HG03175 (cell line): ENCODE data around the gene ATAD3C.
"Not testable (repeated sequence)": the region's sequence is repeated elsewhere in the genome, so short reads cannot be mapped to it uniquely, and the experiment has no call there.

ENCODE experiments used
- ATAC-seq: cut with Tn5 transposase; IDR thresholded peaks from one replicate; pipeline ENCODE4 v1.9.1; 2021; ENCODE audit warnings: mild to moderate bottlenecking, moderate library complexity; ENCODE audit not compliant: unreplicated experiment

Gene ATAD3C

DNA sequence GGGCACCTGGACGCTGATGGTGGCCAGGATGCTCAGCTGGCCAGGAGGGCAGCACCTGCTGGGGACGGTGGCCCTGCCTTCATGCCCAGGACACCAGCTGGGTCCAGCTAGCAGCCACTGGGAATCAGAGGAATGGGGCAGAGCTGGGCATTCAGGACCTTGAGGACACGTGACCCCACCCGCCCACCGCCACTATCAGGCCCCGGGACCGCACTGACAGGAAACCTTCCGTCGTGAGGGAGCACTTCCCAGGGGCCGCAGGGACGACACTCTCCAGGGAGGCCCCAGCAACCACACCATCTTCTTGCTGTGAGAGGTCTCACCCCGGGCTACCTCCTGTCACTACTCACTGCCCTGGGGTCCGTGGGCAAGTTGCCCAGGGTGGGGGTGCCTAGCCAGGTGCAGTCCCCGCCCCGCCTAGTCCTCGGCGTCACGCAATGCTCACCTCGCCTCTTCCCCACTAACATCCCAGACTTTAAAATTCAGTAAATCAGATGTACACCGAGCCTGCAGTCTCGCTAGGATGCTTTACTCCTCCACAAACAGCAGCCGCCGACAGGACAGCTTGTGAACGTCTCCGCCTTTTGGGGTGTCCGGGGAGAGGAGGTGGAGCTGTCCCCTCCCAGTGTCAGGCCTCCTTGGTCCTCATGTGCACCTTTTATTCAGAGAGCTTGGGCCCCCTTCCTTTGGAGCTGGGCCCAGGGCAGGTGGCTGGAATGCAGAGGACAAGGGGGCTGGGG, 9.1 kb upstream of the ATAD3C start:
- ATAC-seq, result no peak

DNA sequence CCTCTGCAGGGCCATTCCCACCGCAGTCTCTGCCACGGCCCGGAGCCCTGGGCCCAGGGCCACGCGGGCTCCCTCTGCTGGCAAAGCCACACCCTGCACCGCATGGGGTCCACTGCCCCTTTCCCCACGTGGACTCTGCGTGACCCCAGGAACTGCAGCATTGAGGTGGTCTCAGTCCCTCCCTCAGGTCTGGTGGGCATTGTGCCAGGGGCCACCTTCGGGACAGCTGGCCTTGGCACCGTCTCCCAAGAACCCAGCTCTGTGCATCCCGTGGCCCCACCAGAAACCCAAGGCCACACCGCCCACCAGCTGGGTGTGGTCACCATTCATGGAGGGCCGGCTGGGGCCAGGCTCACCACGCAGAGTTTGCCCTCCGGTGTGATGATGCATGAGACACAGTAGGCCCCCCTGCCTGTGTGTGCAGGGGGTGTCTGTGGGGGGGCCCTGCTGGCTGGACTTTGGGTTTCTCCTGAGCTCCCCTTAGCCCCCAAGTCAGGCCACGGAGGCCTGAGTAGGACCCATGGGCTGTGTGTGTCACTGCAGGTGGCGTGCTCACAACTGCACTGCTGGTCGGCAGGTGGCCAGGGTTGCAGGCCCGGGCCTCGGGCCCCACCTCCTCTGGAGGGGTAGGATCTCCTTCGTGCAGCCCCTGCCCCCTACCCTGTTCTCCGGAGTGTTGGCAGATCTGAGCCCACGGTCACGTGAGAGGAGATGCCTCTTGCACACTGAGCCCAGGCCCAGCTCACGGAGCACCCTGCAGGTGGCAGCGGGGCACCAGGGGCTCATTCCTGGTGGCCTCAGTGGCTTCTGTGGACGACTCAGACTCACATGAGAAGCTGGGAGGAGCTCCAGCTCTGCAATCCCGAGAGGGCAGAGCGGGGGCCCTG, 8.2 kb upstream of the ATAD3C start:
- ATAC-seq, result no peak

DNA sequence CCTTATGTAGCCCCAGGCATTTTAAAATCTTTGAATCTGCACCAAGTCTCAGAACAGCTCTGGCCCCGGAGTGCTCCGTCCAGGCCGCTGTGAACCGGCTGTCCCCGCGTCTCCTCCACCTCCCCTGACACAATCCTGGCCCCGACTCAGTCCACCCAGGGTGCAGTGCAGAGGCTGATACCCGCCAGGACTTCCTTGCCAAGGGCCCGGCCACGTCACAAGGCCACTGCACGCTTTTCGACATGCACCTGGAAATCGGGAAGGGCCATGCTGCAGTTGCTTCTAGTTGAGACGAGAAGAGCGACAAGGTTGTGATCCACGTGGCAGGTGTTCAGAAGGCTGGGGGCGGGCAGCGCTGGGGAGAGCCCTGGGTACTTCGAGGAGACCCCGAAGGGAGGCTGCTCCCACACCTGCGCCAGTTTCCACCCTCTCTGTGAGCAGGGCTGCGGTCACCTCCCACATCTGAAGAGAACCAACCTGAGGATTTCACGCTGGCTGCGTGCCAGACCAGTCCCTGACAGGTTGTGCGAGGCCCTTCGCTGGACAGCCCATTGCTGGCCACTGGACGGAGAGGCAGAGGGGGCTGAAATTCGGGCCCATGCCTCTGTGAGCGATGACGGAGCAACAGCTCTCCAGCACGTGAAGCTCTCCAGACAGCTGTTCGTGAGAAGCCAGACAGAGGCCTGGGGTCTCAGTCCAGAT, 7.3 kb upstream of the ATAD3C start:
- no peak for ATAC-seq

DNA sequence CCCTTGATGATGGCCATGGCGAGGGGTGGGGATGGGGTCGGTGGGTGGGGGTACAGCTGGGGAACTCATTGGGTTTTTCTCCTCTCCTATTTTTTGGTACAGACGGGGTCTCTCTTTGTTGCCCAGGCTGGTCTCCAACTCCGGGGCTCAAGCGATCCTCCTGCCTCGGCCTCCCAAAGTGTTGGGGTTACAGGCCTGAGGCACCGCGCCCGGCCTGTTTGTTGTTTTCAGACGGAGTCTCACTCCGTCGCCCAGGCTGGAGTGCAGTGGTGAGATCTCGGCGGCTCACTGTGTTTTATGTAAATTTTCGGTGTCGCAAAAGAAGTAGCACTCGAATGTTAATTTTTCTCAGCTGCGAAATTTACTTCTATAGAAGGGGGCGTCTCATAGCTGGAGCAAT, 2.9 kb upstream of the ATAD3C start:
- ATAC-seq, result not testable (repeated sequence)

DNA sequence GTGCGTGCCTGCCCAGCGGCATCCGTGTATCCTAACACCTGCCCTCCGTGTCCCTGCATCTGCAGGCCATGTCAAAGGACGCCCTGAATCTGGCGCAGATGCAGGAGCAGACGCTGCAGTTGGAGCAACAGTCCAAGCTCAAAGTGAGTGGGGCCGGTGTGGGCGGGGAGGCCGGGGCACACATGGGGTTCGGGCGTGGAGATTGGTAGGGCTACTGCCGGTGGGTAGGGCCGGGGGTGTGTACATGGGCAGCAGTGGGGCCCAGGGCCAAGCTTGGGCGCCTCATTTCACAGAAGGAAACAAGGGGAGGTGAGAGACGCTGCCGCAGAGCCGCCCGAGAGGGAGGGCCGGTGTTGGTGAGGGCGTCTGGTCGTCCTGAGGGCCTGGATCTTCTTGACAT, 1.1 kb downstream of the ATAD3C start:
- not testable (repeated sequence) for ATAC-seq

DNA sequence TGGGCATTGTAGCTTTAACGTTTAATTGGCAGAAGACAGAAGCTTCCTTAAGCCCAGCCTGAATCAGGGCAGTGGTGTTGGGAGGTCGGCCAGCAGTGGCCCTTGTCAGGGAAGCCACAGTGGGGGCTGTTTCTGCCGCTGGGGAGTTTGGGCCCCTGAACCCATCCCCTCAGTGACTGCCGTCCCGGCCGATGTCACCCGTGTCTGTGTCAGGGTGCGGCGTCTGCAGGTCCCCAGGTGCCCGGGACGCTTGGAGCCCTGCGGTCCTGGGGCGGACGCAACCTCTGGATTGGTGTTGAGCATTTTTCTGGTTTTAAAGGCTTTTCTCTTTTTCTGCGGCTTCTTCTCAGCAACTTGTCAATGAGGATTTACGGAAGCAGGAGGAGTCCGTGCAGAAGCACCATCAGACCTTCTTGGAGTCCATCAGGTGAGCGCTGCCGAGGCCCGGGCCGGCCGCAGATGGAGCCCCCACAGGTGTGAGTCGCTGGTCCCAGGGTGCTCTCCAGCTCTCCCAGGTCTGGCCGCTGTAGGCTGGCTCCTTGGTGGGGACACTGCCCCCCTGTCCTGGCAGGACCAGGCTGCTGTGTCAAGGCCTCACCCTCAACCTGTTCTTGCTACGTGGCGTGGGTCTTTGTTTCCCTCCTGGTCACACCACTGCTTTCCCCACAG, 2.3 kb downstream of the ATAD3C start:
- ATAC-seq, result no peak

DNA sequence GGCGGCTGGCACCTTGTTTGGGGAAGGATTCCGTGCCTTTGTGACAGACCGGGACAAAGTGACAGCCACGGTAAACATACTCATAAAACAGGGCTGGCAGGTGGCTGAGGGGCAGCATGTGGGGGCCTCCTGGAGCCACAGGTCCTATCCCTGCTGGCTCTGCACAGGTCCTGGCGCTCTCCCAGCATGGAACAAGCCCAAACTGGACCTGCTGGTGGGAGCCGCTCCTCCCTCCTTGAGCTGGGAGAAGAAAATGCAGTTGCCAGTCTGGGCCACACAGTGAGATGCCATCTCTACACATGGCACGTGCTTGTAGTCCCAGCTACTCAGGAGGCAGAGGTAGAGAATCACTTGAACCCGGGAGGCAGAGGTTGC, 2.9 kb downstream of the ATAD3C start:
- not testable (repeated sequence) for ATAC-seq

DNA sequence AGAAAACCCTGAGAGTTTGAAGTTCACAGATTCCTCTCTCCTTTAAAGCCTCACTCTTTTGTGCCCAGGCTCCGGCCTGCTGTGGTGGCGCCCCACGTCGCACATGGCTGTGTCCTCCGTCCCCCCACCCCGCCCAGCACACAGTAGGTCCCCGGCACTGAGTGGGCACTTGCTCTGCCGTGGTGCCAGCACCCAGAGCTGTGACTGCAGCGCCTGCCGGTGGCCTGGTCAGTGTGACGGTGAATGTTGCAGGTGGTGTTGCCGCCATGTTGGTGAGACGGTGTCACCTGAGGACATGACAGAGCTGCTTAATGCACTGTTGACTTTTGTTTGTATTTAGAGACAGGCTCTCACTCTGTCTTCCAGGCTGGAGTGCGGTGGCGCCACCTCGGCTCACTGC, 3.4 kb downstream of the ATAD3C start:
- ATAC-seq, result no peak

DNA sequence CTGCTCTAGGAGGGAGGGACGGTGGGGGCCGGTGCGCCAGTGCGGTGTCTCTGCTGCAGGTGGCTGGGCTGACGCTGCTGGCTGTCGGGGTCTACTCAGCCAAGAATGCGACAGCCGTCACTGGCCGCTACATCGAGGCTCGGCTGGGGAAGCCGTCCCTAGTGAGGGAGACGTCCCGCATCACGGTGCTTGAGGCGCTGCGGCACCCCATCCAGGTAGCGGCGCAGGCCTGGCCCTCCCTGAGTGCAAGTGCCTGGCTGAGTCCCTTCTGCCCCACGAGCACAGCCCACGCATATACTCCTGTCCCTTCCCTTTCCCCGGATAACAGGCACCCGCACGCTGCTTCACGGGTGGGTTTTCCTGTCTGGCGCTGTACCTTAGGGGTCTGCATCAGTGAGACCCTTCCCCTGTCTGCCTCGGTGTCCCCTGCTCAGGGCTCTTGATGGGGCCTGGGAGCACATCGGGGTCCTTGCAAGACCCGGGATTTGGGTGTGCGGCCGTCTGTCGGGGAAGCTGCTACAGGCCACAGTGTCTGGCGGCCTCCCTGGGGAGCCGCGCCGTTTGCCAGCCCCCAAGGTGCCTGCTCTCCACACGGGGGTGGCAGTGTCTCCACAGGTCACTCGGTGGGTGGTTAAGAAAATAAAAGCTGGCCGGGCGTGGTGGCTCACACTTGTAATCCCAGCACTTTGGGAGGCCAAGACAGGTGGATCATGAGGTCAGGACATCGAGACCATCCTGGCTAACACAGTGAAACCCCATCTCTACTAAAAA, 5.0 kb downstream of the ATAD3C start:
- ATAC-seq, result not testable (repeated sequence)

DNA sequence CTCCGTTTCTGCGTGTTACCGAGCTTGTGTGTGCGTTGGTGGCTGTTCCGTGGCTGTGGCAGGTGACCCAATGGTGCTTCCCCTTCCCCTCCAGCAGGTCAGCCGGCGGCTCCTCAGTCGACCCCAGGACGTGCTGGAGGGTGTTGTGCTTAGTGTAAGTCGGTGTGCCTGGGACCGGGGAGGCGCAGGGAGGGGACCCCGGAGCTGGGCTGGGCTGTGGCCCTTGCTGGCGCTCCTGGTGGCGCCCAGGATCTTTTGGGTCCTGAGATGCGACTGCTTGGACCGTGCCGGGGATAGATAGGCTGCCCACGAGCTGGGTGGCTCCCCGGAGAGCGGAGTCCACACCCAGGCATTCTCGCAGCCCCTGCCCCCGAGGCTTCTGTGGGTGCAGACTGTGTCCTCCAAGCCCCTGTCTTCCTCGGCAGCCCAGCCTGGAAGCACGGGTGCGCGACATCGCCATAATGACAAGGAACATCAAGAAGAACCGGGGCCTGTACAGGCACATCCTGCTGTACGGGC, 5.9 kb downstream of the ATAD3C start:
- no peak for ATAC-seq

DNA sequence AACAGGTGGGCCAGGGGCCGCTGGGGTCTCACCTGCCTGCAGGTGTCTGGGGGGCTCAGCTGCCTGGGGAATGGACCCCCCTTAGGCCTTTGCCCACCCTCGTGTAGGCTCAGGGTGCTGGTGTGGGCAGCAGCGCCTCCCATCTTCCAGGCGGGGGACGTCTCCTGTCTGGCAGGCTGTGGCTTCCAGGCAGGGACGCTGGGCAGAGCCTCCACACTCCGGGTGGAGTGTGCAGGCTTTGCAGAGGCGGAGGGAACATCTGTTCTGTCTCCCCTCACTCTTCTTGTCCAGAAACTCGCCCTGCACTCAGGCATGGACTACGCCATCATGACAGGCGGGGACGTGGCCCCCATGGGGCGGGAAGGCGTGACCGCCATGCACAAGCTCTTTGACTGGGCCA, 6.4 kb downstream of the ATAD3C start:
- ATAC-seq, result not testable (repeated sequence)

DNA sequence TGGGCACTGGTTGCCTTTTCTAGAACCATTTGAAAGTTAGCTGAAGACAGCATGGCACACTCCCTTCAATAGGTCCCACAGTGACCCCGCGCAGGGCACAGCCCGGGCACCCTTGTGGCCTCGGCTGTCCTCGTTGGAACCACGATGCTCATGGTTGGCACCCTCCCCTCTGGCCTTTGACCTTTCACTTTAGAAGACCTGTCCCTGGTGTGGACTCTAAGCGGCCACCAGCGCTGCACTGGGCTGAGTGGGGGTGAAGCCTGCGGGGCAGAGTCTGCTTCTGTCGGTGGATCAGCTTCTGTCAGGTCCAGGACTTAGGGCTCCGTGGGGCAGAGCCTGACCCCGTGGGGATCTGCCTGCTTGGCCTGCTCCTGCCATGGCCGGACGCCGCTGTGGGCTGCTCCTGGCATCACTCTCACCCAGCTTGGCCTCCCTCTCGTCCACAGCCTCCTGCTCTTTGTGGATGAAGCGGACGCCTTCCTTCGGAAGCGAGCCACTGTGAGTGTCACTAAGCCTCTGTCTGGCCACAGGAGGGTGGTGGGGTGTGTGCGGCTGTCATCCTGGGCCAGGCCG, 7.3 kb downstream of the ATAD3C start:
- ATAC-seq, result not testable (repeated sequence)

DNA sequence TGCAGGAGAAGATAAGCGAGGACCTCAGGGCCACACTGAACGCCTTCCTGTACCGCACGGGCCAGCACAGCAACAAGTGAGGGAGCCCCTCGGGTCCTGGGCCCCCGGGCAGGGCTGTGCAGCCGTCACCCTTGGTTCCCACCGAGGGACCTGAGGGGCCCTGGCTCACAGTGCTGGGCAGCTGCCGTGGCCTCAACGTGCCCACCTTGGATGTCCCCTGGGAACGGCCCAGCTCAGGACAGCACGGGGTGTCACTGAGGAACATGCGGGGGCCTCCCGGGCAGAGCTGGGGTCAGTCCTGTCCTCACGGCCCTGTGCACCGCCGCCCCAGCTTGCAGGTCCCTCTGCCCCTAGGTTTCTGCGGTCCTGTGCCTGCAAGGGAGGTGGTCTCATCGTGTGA, 9.7 kb downstream of the ATAD3C start:
- not testable (repeated sequence) for ATAC-seq

DNA sequence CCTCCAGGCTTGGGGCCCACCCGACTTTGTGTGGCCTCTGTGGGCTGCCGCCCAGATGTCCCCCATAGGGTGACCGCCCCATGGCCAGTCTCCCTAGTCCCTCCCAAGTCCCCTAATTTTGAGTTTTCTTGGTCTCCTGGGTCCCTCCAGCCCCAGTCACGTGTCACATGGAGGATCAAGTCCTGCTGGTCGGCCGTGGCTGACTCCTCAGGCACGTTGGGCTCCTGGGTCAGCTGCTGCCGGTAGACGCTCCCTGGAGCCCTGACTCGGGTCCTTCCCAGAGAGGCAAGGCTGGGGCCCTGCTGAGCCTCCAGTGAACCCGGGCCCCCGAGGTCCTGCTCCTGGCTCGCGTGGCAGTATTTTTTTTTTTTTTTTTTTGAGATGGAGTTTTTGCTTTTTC, 10.2 kb downstream of the ATAD3C start:
- not testable (repeated sequence) for ATAC-seq

DNA sequence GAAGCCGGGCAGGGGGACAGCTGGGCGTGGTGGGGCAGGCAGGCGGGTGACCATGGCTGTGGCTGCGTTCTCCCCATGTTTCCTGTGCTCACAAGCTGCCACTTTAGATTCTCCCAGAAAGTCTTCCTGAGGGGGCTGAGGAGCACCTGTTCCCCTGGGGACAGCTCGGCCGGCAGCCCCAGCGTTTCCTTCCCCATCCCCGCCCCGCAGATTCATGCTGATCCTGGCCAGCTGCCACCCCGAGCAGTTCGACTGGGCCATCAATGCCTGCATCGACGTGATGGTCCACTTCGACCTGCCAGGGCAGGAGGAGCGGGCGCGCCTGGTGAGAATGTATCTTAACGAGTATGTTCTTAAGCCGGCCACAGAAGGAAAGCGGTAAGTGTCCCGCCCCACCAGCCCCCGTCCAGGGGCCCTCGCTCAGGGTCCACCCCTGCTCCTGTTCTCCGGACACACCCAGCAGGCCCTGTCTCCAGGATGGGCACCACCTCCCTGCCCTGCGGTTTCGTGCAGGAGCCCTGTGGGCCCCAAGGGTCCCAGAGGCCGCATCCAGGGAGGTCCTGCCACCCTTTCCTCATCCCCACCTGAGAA, 11.1 kb downstream of the ATAD3C start:
- no peak for ATAC-seq

DNA sequence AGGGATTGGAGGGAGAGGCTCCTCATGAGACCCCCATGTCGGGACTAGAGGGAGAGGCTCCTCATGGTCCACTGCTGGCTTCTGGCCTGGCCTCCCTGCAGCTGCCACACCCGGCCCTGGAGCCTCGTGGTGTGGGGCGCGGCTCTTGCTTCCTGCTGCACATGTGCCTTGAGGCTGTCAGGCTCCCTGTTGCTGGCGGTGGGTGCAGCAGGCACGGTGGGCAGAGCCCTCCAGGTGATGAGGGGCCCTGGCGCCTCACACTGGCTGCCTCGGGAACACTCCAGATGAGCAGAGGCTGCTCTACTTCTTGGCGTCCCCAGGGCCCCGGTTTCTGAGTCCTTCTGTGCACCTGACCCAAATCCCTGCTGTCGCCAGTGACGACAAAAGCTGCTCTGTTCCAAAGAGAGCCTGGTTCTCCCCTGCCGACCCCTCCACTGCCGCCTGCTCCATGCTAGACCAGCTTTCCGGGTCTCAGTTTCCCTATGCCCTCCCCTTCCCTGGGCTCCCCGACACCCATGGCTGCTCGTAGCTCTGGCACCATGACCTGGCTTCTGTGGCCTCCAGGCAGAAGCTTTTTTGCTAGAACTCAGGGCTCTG, 12.3 kb downstream of the ATAD3C start:
- no peak for ATAC-seq

DNA sequence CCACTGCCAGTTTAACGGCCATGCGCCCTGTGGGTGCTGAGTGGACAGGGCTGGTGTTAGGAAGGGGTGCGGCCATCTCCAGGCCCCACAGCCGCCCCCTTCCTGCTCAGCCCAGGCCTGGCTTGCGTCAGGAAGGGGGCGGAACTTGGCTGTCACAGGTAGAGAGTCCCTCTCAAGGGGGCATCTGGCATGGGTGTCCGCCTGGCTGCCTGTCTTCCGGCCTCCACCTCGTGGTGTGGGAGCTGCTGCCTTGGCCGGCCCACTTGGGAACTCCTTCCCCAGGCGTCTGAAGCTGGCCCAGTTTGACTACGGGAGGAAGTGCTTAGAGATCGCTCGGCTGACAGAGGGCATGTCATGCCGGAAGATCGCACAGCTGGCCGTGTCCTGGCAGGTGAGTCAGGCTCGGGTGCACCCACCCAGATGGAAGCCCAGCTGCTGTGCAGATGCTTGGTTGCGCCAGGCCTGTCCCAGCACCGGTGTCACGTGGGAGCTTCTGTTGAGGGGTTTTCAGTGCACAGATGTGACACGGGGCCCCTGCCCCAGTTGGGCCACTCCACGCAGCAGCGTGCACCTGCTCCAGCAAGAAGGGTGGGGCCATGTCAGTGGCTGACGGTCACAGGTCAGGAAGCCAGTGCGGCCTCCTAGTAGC, 13.0 kb downstream of the ATAD3C start:
- ATAC-seq, result peak; percentile 55

DNA sequence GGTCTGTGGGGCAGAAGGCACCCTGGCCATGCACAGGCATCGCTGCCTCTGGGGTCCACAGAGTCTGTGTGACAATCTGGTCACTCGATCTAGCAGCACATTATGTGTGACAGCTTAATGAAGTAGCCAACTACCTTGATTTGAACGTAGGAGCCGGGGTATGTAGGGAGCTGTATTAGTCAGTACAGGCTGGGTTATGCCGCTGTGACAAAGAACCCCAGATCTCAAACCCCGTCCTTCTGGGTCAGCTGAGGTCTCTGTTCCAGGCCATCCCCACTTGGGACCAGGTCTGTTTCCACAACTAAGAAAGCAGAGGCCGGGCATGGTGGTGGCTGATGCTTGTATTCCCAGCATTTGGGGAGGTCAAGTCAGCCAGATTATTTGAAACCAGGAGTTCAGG, 13.8 kb downstream of the ATAD3C start:
- no peak for ATAC-seq
